ENCODE data around the gene PHF21B. TPM values are rescaled to one million over a fixed set of nuclear protein-coding genes. Genes with fewer than 3 reads are reported as not detected.

Gene PHF21B
- total RNA-seq, 4 donors from 2014 or later = under 0.01 to 11.9 (median 2.9) TPM

DNA sequence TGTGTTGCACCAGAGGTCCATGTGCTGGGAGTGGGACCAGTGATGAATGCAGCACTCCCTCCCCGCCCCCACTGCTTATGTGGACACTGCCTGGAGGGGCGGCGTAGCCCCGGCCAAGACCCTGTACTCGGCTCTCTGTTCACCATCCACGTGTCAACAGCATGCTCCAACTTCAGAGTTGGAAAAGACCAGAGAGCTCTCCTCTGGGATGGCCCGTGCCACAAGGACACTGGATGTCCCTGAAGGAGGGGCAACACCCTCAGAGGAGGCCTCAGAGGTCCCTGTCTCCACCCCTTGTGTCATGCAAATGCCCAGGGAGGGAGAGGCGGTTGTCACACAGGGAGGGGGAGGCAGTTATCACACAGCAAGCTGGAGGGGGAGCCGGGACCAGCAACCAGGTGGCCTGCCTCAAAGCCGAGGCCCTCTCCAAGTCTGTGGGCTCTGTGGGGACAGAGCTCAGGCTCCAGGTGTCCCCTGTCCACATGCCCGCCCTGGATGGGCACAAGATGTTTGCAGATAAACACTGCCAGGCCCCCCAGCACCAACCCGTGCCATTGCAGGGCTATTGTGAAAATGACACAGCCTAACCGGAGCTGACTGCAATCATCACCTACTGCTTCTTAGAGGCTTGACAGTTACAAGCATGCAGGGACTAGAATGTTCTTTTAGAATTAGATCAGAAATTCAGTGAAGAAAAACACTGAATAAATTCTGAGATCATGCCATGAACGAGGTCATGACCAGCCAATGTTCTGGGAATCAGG lies 121.1 kb downstream of the PHF21B start:
- Histone ChIP-seq H3K27me3 (no peaks in the 10 kb centered on the region), H3K27ac (no peak overlapping the region), H3K4me3 (no peak overlapping the region), H3K4me1 (no peaks in the 10 kb centered on the region), H3K36me3 (no peaks in the 10 kb centered on the region), H3K9me3 (no peaks in the 10 kb centered on the region)
- intact Hi-C loops (cut with DNase I; ENCODE audit: low total_unique reads) = no loop called here
- no peak for DNase-seq
- no peak for TF ChIP-seq CTCF (IDR thresholded peaks at IDR 0.05)

DNA sequence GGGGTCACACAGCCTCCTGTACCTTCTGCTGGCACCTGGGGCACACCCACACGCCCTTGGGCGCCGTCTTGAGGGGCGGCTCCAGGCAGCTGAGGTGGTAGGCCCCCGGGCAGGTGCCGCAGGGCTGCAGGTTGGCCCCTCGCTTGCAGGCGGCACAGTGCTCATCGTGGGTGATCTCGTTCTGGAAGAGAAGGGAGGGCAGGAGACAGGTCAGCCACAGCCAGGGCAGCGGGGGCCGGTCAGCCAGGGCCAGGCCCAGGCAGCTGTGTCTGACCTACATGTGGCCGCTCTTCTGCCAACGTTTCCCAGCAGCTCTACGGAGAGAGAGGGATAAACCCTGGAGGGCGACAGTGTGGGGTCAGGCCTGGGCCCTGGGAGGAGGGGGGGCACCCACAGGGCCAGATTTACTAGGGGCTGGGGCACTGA lies 121.9 kb downstream of the PHF21B start:
- Histone ChIP-seq H3K36me3 (no peaks in the 10 kb centered on the region), H3K27ac (no peak overlapping the region), H3K9me3 (no peaks in the 10 kb centered on the region), H3K27me3 (no peaks in the 10 kb centered on the region), H3K4me1 (no peaks in the 10 kb centered on the region), H3K4me3 (no peak overlapping the region)
- no peak for DNase-seq
- TF ChIP-seq CTCF (IDR thresholded peaks at IDR 0.05) = no peak
- no peak for TF ChIP-seq POLR2A (IDR thresholded peaks at IDR 0.05)
- intact Hi-C loops (cut with DNase I; ENCODE audit: low total_unique reads) = no loop called here

DNA sequence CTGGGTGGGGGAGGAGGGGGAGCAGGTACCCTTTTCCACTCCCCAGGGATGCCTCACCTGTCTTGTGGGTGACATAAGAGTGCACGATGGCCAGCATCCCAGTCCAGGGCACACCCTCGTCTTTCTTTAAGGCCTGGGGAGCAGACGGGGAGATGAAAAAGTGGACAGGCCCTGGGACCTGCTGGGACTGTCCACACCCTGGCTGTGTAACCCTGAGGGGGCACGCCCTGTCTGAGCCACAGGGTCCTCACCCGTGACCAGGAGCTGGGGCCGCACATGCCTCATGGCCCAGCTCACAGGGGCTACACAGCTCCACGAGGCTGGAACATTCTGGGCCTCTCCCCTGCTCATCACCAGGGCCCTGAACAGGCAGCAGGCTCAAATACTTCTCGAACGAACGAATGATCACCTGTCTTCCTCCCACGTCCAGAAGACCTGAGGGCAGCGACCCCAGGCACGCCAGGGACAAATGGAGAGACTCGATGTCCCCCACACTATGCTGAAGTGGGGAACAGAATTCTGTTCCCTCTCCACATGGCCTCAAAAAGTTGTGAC lies 123.9 kb downstream of the PHF21B start:
- Histone ChIP-seq H3K4me3 (no peak overlapping the region), H3K4me1 (no peaks in the 10 kb centered on the region), H3K36me3 (no peaks in the 10 kb centered on the region), H3K27me3 (no peaks in the 10 kb centered on the region), H3K9me3 (no peaks in the 10 kb centered on the region), H3K27ac (no peak overlapping the region)
- TF ChIP-seq CTCF (IDR thresholded peaks at IDR 0.05) (no peak), POLR2A (IDR thresholded peaks at IDR 0.05) (no peak)
- no peak for DNase-seq
- intact Hi-C loops (cut with DNase I; ENCODE audit: low total_unique reads) = no loop called here

- Histone ChIP-seq H3K36me3 (no peaks in the 10 kb centered on the region), H3K27ac (no peak overlapping the region), H3K4me1 (no peaks in the 10 kb centered on the region), H3K9me3 (no peaks in the 10 kb centered on the region), H3K4me3 (no peak overlapping the region), H3K27me3 (no peaks in the 10 kb centered on the region)
- intact Hi-C loops (cut with DNase I; ENCODE audit: low total_unique reads) = no loop called here
- TF ChIP-seq CTCF (IDR thresholded peaks at IDR 0.05) (no peak), POLR2A (IDR thresholded peaks at IDR 0.05) (no peak)
- DNase-seq = no peak
Measured at GRCh38 chr22:44884968-44885805, 124.6 kb downstream of the PHF21B start.

- H3K36me3 ChIP-seq = no peaks in the 10 kb centered on the region
- intact Hi-C loops (cut with DNase I; ENCODE audit: low total_unique reads) = no loop called here
- no peaks in the 10 kb centered on the region for H3K27me3 ChIP-seq
- H3K9me3 ChIP-seq = no peaks in the 10 kb centered on the region
- TF ChIP-seq CTCF (IDR thresholded peaks at IDR 0.05) = no peak
- TF ChIP-seq POLR2A (IDR thresholded peaks at IDR 0.05) = no peak
- DNase-seq = no peak
- no peak overlapping the region for H3K4me3 ChIP-seq
- no peak overlapping the region for H3K27ac ChIP-seq
- H3K4me1 ChIP-seq = no peaks in the 10 kb centered on the region
Measured at GRCh38 chr22:44884562-44884961, 125.2 kb downstream of the PHF21B start.

Data from uterus (tissue), 4 donors.